Sigmoid colon (tissue), 3 donors: ENCODE data around the gene PDS5A.

Experiments
- CTCF ChIP-seq, 4 experiments: fragments of 450-650 bp in 3 of 4; fragments of 200-600 bp in 1 of 4; IDR thresholded peaks; one replicate each; pipeline ENCODE4 v1.5.1; 2016 to 2019; ENCODE audit warnings: antibody characterized with exemption in 4 of 4, mild to moderate bottlenecking in 3 of 4, moderate library complexity in 2 of 4
- POLR2A ChIP-seq, 2 donors: fragments of 450-650 bp; IDR thresholded peaks; one replicate each; pipeline ENCODE4 v1.6.1; 2016; ENCODE audit warnings: antibody characterized with exemption in 2 of 2, mild to moderate bottlenecking in 2 of 2, moderate library complexity in 2 of 2

GRCh38 chr4:39850727-39851126 is 127.0 kb downstream of the PDS5A start:
- TF ChIP-seq CTCF (IDR thresholded peaks at IDR 0.05) (no peak), POLR2A (IDR thresholded peaks at IDR 0.05) (no peak)
